Stimulated activated CD4-positive, alpha-beta T cell treated with anti-CD3 and anti-CD28 coated beads, Interleukin-4, amount 100 ng/mL, for 48 hours (primary cell): ENCODE data around the gene FAM180A.

Source experiments
- DNase-seq, 2 donors: peaks; one replicate each; pipeline ENCODE4 v3.0.0-alpha.2; 2020; ENCODE audit warnings: low read depth in 2 of 2

The FAM180A gene

GRCh38 chr7:135771961-135772638 lies 23.5 kb upstream of the FAM180A start:
- DNase-seq, result no peak

GRCh38 chr7:135771051-135771450 lies 22.4 kb upstream of the FAM180A start:
- no peak for DNase-seq

- no peak for DNase-seq
These were observed 21.6 kb upstream of the FAM180A start for GRCh38 chr7:135770139-135770710.

GRCh38 chr7:135769005-135769802 lies 20.6 kb upstream of the FAM180A start:
- DNase-seq, result no peak

GRCh38 chr7:135768467-135768866 lies 19.9 kb upstream of the FAM180A start:
- no peak for DNase-seq

GRCh38 chr7:135768064-135768463 lies 19.5 kb upstream of the FAM180A start:
- DNase-seq, result no peak

- no peak for DNase-seq
These were observed 14.6 kb upstream of the FAM180A start for GRCh38 chr7:135763261-135763660.

GRCh38 chr7:135761751-135762488 lies 13.3 kb upstream of the FAM180A start:
- DNase-seq, result no peak

GRCh38 chr7:135759532-135759931 lies 10.9 kb upstream of the FAM180A start:
- DNase-seq, result no peak

GRCh38 chr7:135758531-135758932 lies 9.9 kb upstream of the FAM180A start:
- DNase-seq, result no peak

GRCh38 chr7:135757719-135758411 lies 9.3 kb upstream of the FAM180A start:
- DNase-seq, result no peak

- DNase-seq, result no peak
These were observed 7.6 kb upstream of the FAM180A start for GRCh38 chr7:135756191-135756590.

GRCh38 chr7:135755351-135755753 lies 6.7 kb upstream of the FAM180A start:
- DNase-seq, result no peak

- DNase-seq, result no peak
These were observed 5.2 kb upstream of the FAM180A start for GRCh38 chr7:135753616-135754413.

- no peak for DNase-seq
These were observed 1.2 kb downstream of the FAM180A start for GRCh38 chr7:135747366-135747765.

- no peak for DNase-seq
These were observed 2.8 kb downstream of the FAM180A start for GRCh38 chr7:135745703-135746312.

- no peak for DNase-seq
These were observed 3.5 kb downstream of the FAM180A start for GRCh38 chr7:135744938-135745702.

GRCh38 chr7:135743907-135744731 lies 4.5 kb downstream of the FAM180A start:
- DNase-seq, result no peak

- DNase-seq, result no peak
These were observed 6.2 kb downstream of the FAM180A start for GRCh38 chr7:135742371-135742770.
